ENCODE measurements around the gene CDH11. TPM values are rescaled to one million over a fixed set of nuclear protein-coding genes. Genes with fewer than 3 reads are reported as not detected.

Gene CDH11
- total RNA-seq, 1 donor from 2014 or later: 2.4 TPM

DNA sequence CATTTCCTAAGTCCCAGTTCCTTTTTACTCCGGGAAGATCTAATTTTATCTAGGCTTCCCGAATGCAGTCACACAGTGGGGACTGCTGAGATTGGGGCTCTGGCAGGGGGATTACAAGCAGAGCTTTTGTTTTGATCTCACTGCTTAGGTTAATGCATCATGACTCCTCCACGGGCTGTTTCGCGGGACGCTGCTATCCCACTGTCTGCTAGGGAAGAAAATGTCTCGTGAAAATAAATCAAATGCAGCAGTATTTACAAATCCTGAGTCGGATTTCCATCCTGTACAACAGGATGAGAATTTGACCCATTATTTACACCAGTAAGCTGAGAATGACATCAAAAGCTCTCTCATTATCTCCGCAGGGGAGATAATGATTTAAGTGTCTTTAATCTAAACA lies 83.8 kb downstream of the CDH11 start:
- DNase-seq (ENCODE audit: low spot score) (no peak), ATAC-seq (no peak)

DNA sequence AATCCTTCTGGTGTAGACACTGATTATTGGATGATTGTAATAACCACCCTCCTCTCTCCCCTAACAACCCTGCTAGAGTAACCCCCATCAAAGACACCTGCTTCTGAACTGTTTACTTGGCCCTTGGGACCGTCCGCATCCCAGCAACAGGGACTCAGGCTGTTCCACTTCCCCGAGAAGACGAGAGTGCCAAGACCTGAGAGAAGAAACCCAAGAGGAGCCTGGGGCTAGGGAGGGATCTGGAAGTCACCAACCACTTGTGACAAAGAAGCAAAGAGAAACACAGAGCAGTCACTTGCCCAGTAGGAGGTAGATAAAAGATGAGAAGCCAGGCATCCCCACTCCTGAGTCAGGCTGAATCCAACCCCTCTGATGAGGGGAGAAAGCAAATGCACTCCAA lies 84.3 kb downstream of the CDH11 start:
- DNase-seq (ENCODE audit: low spot score): no peak
- ATAC-seq: no peak

DNA sequence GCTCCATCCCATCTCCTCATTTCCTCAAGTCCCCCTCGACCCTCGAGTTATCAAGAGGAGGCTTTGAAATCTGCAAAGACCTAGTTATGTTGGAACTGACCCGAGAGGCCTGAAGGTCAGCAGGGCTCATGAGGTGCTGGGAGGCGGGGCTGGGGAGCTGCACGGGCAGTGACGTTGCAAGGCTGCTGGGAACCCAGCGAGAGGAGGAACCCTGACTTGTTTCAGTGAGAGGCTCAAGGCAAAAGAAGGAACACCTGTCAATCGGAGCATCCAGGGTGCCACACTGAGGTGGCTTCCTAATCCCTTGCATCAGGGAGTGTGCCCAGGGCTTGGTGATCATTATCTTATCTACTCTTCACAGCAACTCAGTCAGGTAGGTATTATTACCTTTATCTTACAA lies 86.9 kb downstream of the CDH11 start:
- DNase-seq (ENCODE audit: low spot score) (no peak), ATAC-seq (no peak)

DNA sequence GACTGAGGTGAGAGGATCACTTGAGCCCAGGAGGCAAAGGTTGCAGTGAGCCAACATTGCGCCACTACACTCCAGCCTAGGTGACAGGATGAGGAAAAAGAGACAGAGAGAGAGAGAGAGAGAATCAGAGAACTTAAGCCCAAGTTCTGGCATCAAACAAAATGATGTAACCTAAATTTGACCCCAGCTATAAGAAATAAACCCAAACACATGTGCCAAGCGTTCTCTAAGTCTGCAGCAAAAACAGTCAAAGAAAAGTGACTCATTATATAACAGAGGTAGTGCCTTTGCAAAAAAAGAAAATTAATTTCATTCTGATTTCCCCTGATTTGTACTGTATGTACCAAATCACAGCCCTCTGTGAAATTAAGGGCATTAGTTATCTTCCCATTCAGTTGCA lies 89.5 kb downstream of the CDH11 start:
- DNase-seq (ENCODE audit: low spot score): no peak
- no peak for ATAC-seq

DNA sequence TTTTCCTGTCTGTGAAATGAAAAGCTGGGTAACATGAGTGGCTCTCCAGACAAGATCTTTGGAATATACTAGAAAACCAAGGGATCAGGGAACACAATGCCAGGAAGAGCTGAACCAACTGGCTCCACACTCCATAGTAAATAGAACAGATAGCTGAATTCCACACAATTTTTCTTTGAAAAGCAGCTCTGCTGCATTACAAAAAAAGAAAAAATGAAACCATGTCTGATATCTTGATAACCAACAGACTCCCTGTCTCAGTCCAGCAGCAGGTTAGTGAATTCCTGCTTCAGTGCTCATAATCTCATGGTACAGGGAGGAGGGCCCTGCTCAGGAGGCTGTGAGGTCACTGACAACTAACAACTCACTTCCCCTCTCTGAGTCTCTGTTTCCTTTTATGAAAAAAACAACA lies 97.1 kb downstream of the CDH11 start:
- ATAC-seq: no peak
- DNase-seq (ENCODE audit: low spot score): no peak

DNA sequence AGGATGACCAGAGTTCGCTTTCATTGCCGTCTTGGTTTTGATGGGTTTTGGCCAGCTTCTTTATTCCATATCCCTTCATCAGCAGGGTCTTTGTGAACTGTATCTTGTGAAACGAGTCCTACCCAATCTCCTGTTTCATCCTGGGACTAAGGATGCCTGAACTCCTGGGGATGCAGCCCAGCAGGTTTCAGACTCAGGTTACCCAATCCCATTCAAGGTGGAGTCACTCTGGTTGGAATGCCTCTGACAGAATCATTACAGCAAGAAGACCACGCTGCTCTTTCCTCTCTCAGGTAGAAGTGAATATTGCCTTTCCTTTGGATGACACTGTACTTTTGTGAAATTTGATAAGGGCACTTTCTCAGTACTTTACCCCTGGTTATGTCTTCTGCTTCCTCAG lies 98.1 kb downstream of the CDH11 start:
- DNase-seq (ENCODE audit: low spot score) (no peak), ATAC-seq (no peak)

DNA sequence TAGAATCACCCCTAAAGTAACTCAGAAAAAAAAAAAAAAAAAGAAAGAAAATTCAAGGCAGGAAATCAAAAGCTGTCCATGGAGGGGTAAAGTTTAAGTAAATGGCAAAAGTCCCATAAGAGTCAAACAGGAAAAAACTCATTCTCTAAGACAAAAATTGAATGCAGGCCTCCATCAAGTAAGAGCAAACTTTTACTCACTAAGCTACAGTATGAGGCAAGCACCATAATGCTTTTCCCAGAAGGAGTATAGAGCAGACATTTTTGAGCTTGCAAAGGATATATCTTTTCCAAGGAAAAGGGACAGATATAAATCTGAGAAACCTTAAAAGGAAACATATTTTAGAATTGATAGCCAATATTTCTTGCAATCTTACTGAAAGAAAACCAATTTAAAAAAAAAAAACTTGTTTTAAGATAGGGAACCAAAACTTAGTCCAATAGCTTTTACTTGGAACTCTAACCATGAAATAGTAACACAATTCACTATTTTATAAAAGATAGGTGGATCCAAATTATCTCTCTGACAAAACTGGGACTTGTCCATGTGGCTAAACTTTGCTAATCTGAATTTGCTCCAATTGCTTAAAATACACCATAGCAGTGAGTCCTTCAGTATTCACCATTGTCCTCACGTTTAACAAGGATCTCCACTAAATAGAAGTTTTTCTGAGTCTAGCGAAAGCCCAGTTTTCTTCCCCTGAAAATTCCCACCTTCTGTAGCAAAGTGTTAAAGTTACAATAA lies 99.8 kb downstream of the CDH11 start:
- ATAC-seq: no peak
- no peak for DNase-seq (ENCODE audit: low spot score)

DNA sequence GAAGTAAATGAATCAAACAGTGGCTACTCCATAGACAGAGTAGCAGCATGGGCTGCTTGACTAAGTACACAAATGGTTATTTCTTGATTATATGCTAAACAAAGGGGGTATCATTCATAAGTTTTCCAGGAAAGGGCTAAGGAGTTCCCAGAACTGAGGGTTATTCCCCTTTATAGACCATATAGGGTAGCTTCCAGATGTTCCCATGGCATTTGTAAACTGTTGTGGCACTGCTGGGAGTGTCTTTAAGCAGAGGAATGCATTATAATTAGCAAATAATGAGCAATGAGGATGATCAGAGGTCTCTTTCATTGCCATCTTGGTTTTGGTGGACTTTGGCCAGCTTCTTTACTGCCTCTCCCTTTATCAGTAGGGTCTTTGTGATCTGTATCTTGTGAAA lies 105.1 kb downstream of the CDH11 start:
- DNase-seq (ENCODE audit: low spot score): no peak
- ATAC-seq: no peak

DNA sequence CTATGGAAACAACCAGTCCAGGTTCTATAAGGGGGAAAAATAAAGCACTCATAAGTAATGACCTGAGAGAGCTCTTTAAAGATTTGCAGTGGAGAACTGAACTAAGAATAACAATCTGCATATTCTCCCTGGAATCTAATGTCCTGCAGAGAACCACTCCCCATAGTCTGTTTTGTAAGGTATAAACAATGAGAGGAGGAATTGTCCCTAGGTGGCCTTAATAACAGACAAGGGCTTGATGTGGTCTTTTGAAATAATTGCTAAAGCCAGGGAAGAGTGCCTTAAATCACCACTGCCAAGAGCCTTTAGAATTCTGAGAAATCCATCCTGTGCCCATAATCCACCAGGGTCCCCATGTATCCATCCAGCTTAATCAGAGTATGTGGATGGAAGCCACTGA lies 106.3 kb downstream of the CDH11 start:
- DNase-seq (ENCODE audit: low spot score) (no peak), ATAC-seq (no peak)

DNA sequence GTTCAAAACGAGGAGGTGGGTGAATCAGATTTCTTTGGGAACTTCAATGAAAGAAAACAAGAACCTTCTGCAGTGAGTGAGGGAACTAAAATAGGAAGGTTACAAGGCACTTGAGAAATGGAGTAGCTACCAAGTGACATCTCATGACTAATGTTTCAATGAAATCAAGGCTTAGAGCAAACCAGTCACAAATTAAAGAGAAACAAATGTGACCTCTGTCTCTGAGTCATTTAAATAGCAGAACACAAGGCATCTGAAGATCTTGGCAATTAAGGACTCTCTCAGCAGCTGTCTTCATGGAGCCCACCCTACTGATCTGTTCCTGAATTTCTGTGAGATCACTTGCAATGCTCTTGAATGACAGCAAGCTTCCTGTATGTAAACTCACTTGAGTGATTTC lies 109.5 kb downstream of the CDH11 start:
- ATAC-seq: no peak

DNA sequence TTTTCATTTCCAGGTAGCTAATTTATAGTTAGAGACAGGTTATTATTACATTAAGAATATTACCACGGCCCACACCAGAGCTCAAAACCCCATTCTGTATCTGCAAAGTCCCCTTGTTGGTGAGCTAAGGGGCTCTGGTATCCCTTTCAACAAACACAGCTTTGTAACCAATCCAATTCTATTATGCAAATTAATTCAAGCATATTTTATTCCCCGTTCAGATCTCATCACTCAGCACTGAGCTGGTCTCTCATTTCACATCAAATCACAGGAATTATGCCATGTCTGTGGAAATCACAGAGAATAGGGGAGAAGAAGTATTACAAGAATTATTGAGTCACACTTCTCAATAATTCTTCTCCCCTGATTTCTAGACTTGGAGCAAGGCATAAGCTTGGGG lies 111.7 kb downstream of the CDH11 start:
- no peak for ATAC-seq
- no peak for DNase-seq (ENCODE audit: low spot score)

More for the DNA sequence above, 109.5 kb downstream of the CDH11 start:
- no peak for DNase-seq (ENCODE audit: low spot score)

DNA sequence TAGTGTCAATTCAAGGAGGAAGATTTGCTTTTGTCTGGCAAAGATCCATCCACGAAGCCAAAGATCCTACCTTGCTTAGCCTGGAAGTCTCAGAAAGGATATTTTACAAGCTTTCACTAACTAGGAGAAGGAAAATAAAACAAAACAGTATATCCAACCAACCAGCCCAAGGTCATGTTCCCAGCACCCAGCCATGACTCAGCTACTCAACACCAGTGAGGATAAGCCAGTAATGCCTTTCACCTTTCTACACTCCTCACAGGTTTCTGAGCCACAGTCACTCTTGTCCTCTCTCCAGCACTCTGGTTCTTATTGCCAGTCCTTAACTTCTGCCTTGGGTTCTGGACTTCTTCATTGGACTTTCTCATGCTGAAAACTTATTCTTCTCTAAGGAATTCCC lies 116.2 kb downstream of the CDH11 start:
- no peak for ATAC-seq
- DNase-seq (ENCODE audit: low spot score): no peak

DNA sequence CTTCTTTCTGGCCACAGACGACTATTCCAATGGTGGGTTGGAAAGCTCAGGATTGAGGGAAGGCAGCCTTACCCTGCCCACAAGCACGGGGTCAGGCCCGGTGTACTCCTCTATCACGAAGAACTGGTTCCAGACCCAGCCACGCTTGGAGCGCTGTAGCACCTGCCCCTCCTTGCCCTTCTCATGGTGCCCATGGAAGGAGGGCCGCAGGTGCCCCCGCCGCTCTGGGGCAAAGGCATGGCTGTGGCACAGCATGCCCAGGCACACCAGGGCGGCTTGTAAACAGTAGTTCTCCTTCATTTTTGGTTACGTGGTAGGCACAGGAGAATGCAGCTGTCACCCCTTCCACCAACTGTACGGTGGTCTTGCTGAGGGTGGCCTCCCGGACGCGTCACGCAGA lies 117.3 kb downstream of the CDH11 start:
- DNase-seq (ENCODE audit: low spot score) (no peak), ATAC-seq (no peak)

DNA sequence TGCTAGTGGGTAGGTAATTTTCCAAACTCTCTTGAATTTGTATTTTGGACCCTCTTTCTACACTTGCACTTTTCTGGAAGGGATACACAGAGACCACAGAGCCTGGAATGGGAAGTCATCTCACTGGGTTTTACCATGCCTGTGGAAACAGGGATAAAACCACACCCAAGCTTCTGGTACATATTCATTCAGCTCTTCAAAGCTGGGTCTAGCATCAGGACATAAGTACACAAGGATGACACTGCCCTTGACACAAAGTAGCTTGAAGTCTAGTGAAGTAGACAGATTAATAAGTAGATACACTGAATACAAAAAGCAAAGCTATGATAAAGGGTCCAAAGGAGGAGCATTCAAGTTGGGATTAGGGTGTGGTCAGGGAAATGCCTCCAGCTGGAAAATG lies 118.2 kb downstream of the CDH11 start:
- DNase-seq (ENCODE audit: low spot score): no peak
- ATAC-seq: no peak

DNA sequence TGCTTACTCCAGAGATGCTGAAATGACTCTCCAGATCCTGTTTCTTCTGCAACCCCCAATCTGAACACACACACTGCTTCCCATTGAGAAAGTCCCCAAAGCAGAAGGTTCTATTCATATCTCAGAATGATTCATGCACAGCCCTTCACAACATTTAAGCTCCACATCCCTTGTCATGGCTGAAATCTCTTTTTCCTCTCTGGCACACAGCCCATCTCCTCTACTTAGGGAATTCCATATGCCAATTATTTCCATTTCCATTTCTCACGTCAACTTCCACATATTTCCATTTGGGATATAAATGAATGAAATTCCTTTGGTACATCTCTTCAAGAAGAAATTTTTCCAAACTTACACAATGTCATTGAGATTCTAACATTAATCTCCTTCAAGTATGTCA lies 119.6 kb downstream of the CDH11 start:
- ATAC-seq (no peak), DNase-seq (ENCODE audit: low spot score) (no peak)

DNA sequence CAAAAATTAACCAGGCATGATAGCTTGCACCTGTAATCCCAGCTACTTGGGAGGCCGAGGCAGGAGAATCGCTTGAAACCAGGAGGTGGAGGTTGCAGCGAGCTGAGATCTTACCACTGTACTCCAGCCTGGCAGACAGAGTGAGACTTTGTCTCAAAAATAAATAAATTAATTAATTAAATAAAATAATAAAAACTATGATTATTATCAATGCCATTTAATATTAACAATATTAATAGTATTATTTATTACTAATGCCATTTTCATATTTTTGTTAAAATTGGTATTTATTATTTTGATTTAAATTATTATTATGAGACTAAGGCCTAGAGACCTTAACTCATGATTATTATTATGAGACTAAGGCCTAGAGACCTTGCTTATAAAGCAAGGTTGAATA lies 121.2 kb downstream of the CDH11 start:
- DNase-seq (ENCODE audit: low spot score) (no peak), ATAC-seq (no peak)

DNA sequence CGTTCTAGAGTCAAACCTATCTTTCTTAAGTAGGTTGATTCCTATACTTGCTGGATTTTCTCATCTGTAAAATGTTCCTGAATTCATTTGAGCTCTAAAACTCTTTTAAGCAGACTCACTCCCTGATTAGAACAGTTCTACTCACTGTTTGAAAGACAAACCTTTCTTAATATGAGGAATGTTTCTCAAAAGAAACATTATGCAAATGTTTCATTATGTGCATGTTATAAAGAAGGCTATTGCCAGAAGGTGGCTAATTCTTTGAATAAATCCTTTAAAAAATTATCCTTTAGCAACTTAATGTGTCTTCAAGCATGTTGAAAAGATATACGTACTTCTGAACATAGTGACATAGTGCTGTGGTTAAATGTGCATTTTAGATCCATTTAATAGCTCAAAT lies 124.1 kb downstream of the CDH11 start:
- no peak for ATAC-seq

DNA sequence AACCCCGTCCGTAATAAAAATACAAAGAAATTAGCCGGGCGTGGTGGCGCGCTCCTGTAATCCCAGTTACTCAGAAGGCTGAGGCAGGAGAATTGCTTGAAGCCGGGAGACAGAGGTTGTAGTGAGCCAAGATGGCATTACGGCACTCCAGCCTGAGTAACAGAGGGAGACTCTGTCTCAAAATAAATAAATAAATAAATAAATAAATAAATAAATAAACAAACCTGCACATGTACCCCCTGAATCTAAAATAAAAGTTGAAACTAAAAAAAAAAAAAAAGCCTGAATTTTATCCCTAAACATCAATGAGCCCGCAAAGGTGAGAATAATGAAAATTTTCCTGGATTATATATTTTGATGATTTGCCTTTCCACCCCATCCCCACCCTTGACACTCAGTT lies 124.7 kb downstream of the CDH11 start:
- no peak for ATAC-seq

More for the DNA sequence above, 124.1 kb downstream of the CDH11 start:
- DNase-seq (ENCODE audit: low spot score): no peak

DNA sequence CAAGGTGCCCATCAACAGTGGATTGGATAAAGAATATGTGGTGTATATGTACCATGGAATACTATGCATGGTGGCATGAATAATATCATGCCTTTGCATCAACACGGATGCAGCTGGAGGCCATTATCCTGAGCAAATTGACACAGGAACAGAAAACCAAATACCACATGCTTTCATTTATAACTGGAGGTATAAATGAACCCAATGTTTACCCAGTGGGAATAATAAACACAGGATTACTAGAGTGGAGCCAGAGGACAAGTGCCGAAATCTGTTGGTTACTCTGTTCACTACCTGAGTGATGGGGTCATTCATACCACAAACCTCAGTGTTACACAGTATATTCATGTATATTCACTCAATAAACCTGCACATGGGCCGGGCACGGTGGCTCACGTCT lies 125.2 kb downstream of the CDH11 start:
- no peak for DNase-seq (ENCODE audit: low spot score)
- no peak for ATAC-seq

More for the DNA sequence above, 124.7 kb downstream of the CDH11 start:
- DNase-seq (ENCODE audit: low spot score): no peak

DNA sequence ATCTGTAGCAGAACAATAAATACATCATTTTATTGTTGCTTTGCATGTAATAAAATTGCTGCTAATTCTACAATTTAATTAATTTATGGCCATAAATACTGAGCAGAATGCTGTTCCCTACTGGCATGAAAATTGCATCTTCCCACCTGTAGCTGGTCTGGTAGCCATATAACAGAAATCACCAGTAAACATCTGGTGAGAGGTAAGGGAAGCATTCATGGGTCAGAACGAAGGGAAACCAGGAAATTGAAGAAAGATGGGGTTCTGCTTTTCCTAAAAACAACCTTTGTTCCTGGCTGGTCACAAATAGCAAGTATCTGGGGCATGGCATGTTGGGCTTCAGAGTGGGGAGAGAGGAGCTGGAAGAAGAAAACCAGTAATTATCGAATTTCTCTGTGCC lies 128.4 kb downstream of the CDH11 start:
- DNase-seq (ENCODE audit: low spot score) (no peak), ATAC-seq (no peak)

DNA sequence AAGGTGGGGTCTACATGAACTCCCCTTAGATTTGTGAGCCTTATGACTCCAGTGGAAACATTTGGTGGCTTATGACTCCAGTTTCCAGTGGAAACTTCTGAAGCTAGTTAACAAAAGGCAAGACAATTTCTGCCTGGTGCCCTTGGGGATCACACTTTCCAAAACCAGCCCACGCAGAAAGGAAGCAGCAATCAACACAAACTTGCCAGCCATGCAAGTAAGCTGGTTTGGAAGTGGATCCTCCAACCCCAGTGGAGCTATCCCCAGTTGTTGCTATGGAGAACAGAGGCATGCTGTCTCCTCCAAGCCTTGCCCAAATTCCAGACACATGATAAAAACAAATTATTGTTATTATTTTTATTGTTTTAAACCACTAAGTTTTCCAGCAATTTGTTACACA lies 130.9 kb downstream of the CDH11 start:
- DNase-seq (ENCODE audit: low spot score) (no peak), ATAC-seq (no peak)

DNA sequence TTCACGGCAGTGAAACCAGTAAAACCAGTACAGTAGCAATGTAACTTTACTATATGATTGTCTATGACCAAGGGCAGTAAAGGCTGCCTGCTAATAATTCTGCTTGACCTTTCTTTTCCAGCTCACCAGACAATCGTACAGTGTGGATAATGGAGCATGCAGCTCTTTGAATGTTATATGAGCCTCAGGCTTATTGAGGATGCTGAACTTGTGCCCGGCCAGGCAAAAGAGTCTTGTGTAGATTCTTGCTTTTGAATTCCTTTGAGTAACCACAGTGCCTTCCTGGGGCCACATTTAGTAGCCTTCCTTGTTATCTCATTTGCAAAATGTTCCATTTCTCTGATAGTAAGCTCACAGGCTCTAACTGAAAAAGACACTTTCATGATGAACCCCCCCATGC lies 131.8 kb downstream of the CDH11 start:
- no peak for DNase-seq (ENCODE audit: low spot score)
- ATAC-seq: no peak

DNA sequence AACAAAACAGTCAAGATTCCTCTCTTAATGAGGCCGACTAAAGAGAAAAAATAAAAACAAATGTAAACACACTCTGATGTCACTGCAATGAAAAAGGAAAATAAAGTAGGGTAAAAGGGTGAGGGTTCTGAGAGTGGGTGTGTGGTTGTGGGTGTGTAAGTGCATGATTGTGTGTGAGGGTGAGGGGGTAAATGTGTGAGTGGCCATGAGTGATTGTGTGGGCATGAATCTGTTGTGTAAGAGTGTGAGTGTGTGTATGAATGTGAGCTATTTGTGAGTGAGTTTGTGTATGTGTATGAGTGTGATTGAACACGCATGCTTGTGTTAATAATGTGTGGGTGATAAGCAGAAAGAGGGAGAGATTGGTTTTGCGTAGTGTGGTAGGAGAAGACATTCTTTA lies 132.8 kb downstream of the CDH11 start:
- no peak for ATAC-seq

More for the DNA sequence above, 132.8 kb downstream of the CDH11 start:
- no peak for DNase-seq (ENCODE audit: low spot score)
